ENCODE results near the gene CLTA.
"Not testable (repeated sequence)": the region's sequence is repeated elsewhere in the genome, so short reads cannot be mapped to it uniquely, and the experiment has no call there.

CLTA gene

GRCh38 chr9:36166168-36166927 is 24.4 kb upstream of the CLTA start:
- TF ChIP-seq CTCF (conservative IDR thresholded peaks at IDR 0.05), result peak; percentile 99
- H3K27ac ChIP-seq, result no peak overlapping the region; the same call in 1 of the 2 replicates

GRCh38 chr9:36169166-36169565 is 21.6 kb upstream of the CLTA start, which contains the start of gene CCIN:
Gene CCIN, plus strand, starts transcription at chr9:36169388. Its CDS starts 115 bp downstream, at chr9:36169503.
- TF ChIP-seq CTCF (conservative IDR thresholded peaks at IDR 0.05), result no peak
- no peak within 1 kb of the TSS for H3K27ac ChIP-seq

- no peak for TF ChIP-seq CTCF (conservative IDR thresholded peaks at IDR 0.05)
Observed at GRCh38 chr9:36169708-36170107, 21.0 kb upstream of the CLTA start.

GRCh38 chr9:36170531-36170930 is 20.2 kb upstream of the CLTA start:
- no peak overlapping the region for H3K27ac ChIP-seq
- TF ChIP-seq CTCF (conservative IDR thresholded peaks at IDR 0.05), result no peak

More at GRCh38 chr9:36169708-36170107, 21.0 kb upstream of the CLTA start:
- H3K27ac ChIP-seq, result no peak overlapping the region

GRCh38 chr9:36173861-36174260 is 16.9 kb upstream of the CLTA start:
- no peak overlapping the region for H3K27ac ChIP-seq
- TF ChIP-seq CTCF (conservative IDR thresholded peaks at IDR 0.05), result no peak

GRCh38 chr9:36174271-36174670 is 16.4 kb upstream of the CLTA start:
- no peak overlapping the region for H3K27ac ChIP-seq
- no peak for TF ChIP-seq CTCF (conservative IDR thresholded peaks at IDR 0.05)

GRCh38 chr9:36174731-36175130 is 16.0 kb upstream of the CLTA start:
- TF ChIP-seq CTCF (conservative IDR thresholded peaks at IDR 0.05), result no peak
- no peak overlapping the region for H3K27ac ChIP-seq

- H3K27ac ChIP-seq, result not testable (repeated sequence)
Observed at GRCh38 chr9:36175209-36175608, 15.5 kb upstream of the CLTA start.

- not testable (repeated sequence) for H3K27ac ChIP-seq
Observed at GRCh38 chr9:36176496-36176895, 14.2 kb upstream of the CLTA start.

All from VCaP (cell line).